NCI-H2107 treated with DMSO at 0.1 percent for 48 hours (cell line): Measurements from ENCODE around the gene ZBTB38.

Experiments
- DNase-seq: peaks from one replicate; lab custom pipeline; 2025; ENCODE audit not compliant: unreplicated experiment; lab: John Stamatoyannopoulos, UW

Gene ZBTB38, protein sequence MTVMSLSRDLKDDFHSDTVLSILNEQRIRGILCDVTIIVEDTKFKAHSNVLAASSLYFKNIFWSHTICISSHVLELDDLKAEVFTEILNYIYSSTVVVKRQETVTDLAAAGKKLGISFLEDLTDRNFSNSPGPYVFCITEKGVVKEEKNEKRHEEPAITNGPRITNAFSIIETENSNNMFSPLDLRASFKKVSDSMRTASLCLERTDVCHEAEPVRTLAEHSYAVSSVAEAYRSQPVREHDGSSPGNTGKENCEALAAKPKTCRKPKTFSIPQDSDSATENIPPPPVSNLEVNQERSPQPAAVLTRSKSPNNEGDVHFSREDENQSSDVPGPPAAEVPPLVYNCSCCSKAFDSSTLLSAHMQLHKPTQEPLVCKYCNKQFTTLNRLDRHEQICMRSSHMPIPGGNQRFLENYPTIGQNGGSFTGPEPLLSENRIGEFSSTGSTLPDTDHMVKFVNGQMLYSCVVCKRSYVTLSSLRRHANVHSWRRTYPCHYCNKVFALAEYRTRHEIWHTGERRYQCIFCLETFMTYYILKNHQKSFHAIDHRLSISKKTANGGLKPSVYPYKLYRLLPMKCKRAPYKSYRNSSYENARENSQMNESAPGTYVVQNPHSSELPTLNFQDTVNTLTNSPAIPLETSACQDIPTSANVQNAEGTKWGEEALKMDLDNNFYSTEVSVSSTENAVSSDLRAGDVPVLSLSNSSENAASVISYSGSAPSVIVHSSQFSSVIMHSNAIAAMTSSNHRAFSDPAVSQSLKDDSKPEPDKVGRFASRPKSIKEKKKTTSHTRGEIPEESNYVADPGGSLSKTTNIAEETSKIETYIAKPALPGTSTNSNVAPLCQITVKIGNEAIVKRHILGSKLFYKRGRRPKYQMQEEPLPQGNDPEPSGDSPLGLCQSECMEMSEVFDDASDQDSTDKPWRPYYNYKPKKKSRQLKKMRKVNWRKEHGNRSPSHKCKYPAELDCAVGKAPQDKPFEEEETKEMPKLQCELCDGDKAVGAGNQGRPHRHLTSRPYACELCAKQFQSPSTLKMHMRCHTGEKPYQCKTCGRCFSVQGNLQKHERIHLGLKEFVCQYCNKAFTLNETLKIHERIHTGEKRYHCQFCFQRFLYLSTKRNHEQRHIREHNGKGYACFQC (N-terminal part only)

DNA sequence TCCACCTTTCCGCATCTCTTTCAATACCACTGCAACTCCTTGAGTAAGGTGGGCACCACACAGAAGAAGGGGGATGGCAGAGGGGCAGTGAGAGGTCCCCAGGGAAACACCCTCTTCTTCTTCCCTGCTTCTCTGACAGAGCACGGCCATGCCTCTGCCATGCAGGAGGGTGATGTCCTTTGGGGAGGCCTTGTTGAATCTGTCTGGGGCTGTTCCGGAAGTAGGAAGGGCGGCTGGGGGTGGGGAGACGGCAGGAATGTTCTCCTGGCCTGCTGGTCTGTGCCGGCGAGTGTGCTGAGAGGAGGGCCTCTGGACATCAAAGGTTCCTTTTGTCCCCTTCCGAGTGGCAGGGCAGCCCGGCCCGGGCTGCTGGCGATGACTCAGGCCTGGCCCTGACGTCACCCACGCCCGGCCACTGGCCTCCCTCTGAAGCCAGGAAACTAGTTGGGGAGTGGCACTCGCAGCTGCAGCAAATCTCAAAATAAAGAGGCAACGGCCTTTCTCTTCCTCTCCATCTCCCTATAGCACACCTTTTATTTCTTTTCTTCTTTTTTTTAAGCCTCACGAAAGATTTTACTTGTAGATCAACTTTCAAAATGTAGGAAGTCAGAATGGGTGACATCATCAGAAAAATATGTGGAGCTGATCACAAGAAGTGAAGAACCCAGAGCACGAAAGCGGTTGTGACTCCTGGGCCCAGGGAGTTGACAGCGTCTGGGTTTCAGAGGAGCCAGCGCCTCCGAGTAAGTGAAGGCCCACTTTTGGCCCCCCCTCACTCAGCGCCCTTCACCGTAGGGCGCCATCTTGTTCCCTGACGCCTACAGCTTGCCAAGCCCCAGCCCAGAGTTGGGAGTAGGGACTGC, at the start of gene ZBTB38:
Gene ZBTB38, plus strand, starts transcription at position 443 of the 863 bp plus-strand sequence. CDS start 73,885 bp downstream, outside the sequence.
- no peak for DNase-seq

DNA sequence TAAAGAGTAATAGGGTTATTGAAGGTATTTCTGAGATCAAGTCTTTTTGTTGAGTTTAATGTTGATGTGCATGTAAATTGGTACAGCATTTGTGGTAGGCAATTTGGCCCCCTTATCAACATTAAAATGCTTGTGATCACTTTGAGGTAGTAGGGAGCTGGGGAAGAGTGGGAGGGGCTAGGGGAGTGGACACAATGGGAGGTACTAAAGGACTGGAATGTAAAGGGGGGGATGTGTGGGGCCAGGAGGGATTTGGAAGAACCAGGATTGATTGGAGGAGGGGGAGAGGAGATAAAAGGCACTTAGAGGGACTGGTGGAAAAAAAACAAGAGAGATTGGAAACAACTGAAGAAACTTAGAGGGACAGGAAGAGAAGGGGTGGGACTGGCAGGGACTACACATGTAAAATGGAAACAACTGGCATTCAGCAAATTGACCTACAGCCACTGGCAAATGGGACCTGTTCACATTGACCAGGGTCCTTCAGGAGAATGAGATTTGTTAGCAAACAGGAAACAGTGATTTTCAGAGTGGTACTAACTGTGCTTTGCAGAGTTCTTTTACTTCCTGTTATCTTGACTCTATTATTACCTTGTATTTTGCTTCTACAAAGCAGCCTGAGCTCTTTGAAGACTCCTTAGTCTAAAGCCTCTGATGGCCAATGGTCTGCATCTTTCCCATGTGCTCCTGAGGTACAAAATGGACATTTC, 47.8 kb upstream of the ZBTB38 start:
- DNase-seq, result no peak

DNA sequence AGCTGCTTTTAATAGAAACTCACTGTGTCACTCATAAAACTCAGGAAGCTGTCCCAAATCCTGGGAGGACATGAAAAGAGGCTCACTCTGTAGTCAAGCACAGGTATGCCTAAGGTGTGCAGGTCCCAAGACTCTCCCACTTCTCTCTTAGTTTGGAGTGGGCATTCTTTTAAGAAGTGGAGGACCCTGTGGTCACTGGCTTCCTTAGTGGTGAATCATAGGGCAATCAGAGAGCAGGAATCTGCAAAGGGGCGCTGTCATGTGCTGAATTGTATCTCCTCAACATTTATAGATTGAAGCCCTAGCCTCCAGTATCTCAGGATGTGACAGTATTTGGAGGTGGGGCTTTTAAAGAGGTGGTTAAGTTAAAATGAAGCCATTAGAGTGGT, 47.2 kb upstream of the ZBTB38 start:
- no peak for DNase-seq

DNA sequence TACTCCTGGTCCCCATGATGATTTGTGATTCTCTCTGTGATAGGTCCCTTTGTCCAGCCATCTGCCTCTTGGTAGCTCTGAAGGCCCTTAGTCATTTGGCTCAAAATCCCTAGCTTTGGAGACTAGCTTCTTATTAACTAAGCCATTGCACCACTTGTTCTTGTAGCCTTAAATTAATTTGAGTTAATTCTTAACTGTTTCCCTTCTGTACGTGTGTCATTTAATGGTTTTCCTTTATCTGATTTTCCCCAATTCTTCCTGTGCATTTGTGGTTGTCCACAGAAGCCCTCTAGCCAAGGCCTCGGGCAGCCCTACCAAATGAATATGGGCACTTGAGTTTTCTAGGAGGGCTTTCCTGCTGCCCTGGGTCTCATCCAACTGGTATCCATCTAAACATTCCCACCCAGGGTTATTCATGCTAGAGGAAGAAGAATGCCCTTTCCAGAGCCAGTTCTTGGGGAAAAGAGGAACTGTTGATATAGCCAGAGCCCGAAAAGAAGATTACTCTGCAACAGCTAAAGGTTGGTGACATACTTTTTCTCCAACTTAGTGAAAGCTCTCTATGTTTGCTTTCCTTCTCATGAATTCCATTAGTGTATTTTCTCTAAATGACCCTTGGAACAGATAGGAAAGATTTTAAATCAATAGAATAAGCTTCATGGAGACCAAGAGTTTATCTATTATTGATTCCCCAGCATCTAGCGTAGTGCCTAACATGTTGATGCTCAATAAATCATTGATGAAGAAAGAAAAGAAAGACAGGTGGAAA, 44.2 kb upstream of the ZBTB38 start:
- DNase-seq, result no peak

DNA sequence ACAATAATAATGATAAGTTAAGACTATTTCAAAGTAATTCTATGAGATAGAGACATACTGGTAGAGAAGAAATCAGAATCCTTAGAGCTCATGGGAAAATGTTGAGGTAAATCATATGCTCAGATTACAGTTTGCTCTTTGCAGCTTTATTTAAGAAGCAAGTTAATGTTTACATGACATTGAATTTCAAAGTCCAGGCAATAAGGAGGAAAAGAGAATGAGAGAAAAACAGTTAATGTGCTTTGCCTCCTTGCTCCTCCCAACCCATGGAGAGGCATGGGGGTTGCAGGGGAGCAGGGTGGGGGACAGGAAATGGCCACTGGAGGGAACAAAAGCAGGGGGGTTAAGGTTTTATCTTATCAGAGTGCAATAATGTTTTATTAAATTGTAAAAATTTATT, 42.2 kb upstream of the ZBTB38 start:
- no peak for DNase-seq

DNA sequence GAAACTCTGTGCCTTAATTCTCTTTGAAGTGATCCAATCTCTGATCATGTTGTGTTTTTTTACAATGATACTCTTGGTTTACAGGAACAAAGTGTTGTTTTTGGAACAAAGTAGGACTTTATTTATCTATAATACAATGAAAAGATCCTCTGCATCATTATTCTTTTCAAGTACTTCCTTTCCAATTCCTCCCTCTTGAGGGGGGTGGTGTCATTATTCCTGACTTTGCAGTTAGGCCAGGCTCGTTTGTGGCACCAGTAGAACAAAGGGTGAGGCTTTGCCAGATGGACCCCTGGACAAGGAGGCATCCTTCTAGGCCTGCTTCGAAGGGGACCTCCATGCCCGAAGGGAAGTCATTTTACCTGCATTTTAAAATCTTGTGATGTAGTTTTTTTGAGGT, 41.7 kb upstream of the ZBTB38 start:
- DNase-seq, result no peak

DNA sequence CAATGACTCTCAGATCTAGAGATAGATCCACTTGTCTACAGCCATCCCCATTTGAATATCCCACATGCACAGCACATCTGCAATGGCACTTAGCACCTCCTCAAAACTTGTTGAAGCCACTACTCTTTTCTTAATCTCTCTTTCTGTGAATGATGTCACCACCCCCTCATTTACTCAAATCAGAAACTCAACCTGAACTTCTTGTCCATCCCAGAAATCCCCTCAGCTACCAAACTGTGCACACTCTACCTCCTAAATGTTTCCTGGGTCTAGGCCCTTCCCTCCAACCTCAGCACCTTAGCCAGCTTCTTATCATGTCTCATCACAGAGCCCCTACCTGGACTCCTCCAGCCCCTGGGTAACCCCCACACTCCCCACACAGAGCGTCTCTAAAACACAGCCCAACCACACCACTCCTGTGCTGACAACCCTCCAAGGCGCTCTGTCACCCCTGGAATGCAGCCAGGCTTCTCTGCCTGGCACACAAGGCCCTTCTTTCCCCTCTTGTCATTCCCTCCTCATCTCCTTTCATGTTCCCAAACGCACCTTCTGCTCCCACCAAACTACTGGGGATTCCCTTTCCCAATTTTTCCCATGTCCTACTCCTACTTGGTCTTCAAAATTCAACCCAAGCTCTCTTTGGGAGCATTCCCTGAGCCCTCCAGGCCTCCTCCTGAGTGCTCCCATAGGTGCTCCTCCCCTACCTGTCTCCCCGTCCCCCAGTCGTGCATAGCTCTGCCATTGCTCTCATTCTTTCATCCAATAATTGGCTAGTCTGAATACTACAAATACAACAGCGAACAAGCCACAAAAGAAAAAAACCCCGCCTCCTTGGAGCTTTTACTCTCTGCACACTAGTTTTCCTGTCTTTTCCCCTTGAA, 39.8 kb upstream of the ZBTB38 start:
- no peak for DNase-seq

DNA sequence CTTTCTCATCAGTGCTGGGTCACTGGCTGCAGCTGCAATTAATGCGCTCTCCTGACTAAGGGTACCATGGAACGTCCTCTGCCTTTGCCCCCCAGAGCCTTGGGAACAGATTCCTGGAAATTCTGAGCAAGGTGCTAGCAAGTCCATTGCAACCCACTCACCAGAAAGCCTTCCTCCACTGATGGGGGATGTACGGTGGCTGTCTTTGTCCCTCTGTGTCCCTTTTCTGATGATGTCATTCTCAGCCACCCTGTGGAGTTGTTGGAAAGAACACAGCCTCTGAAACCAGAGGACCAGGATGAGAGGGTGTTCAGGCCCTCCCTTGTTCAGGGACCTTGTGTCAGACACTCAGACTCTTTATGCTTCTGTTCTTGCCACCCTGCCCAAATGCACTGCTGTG, 38.1 kb upstream of the ZBTB38 start:
- no peak for DNase-seq

DNA sequence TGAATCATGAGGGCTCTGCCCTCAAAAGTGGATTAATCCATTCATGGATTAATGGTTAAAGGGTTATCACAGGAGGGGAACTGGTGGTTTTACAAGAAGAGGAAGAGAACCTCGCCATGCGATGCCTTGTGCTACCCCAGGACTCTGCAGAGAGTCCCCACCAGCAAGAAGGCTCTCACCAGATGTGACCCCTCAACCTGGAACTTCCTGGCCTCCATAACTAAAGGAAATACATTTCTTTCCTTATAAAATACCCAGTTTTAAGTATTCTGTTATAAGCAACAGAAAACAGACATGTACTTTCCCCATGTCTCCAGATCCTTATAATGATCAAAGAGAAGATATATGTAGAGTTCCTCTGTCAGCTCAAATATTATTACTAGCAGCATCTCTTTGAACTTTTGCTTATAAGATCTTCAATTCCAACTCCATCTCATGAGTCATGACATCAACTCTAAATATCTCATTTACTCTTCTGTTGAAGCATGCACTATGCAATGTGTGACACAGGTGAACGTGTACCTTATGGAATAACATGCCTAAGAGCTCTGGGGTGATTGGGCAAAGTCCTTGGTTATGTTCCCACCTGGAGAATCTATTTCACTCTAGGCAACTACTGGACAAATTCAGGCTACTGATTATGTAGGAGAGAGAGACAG, 37.5 kb upstream of the ZBTB38 start:
- DNase-seq, result no peak

DNA sequence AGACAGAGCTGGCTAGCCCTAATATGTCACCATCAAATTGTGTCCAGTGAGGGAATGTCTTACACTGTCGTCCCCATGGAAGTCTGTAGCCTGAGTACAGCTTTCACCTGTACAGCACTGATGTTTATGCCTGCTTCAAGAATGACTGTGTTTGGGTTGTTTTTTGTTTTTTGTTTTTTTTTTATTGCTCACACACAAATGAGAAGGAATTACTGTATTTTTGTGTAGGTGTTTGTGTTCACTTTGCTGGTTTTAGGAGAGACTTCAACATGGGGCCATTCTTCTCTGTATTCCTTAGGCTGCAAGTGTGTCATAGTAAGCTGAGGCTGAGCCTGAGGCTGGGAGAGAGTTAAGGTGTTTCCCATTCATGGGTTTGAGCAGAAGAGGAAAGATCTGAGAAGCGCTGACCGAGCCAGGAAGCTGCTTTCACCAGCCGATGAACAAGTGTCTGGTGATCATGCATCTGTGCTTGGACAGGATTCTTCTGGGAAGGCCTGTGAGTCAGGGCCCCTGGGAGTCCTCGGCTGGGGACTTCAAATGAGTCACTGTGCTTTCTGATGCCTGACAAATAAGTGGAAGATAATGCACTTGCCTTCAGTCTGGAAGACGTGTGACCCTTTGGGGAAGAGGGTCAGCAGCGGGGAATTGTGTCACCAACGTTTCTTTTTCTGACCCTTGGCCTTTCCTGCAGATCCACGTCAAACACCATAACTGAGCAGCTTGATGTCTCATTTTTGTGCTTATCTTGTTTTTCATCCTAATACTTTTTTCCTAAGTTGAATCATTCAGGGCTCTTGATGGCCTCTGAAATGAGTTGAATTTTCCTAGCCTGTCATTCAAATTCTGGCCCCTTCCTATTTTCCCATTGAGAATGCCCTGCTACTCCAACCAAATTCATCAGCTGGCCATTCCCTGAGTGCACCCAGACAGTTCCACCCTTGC, 36.7 kb upstream of the ZBTB38 start:
- DNase-seq, result no peak

DNA sequence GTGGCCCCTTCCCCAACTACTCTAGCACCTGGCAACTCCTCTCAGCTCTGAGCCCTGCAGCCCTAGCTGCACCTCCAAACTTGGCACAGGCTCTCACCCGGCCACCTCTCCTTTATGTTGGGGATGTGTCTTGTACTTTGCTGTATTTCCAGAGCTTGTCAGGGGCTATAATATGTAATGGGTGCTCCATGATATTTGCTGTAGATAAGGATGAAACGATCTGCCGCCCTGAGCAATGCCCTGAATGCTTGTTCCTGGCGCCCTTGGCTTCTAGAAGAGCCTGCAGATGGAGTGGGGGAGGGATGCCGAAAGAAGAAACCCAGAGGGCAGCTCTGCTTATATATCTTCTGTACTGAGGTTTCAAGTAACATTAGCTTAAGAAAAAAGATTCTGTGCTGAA, 35.9 kb upstream of the ZBTB38 start:
- no peak for DNase-seq

DNA sequence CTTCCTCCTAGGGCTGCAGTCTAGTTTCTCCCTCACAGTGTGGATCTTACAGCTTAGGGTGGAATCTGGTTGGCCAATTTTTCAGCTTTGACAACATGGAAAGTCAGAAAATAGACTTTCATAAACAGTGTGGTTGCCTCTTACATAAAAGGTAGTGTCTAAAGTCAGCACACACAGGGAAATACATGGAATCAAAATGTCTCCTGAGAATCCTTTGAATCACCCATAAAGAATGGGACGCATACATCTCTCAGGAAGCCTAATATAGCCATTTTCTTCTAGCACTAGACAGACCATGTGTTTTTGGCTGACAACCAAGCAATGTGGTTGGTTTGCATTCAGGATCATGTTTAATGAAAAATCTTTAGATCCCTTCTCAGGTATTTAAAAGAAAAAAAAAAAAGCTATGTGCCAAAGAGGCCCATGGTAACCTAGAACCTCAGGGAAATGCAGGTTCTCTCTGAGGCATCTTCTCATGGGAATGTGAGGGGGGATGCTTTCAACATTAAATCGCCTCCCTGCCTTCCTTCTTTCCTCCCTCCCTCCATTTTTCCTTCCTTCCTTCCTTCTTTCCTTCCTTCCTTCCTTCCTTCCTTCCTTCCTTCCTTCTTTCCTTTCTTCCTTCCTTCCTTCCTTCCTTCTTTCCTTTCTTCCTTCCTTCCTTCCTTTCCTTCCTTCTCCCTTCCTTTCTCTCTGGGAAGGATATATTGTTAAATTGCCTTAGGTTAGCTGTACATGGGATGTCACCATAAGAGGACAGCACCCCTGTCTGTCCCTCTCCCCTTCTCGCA, 34.3 kb upstream of the ZBTB38 start:
- DNase-seq, result no peak

DNA sequence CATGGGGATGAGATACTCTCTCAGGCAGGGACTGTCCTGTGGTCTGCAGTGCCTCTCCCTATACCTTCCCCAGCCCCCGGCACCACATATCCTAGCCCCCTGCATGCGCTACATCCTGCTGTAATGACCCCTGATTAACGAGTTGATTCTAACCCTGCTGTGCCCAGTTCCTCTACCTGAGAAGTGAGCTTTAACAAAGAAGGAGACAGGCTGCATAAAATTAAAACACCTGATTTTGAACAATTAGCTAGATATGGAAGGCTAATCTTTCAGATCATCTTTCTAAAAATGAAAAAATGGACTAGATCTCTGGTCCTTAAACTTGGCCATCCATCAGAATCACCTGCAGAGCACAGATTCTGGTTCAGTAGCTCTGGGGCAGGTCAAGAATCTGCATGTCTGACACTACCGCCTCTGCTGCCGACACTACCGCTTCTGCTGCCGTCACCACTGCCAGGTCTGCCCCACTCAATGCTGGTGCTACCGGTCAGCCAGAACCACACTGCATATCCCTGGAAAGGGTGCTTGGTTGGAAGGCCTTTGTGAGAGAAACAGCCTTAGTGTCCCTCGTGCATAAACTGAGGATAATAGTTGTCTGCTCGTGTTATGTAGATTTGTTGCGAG, 33.6 kb upstream of the ZBTB38 start:
- no peak for DNase-seq

DNA sequence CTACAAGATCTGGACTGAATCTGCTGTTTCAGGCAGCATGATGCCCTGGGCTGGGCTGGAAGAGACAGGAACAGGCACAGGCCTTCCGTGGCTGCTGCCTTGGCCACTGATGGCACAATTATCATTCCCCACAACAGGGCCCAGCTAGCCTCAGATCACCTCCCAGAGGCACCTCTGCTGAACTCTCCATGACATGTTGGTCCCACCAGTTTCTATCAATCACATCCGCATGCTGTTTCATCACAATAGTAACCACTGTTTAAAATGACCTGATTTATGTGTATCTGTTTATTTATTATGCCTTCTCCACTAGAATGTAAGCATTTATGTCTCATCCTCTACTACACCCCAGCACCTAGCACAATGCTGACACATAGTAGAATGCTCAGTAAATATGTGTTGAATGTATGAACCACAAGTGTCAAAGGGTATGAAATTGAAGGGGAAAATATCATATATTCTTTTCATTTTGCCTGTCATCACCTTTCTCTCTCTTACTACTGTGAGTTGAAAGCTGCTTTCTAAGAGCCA, 32.7 kb upstream of the ZBTB38 start:
- no peak for DNase-seq
